C1 segment of cervical spinal cord (tissue), 14 donors: ENCODE results near the gene TMEM185A.
"Not testable (repeated sequence)": the region's sequence is repeated elsewhere in the genome, so short reads cannot be mapped to it uniquely, and the experiment has no call there.

Experiments
- DNase-seq, 14 donors: peaks; one replicate each; lab custom pipeline; 2025; lab: John Stamatoyannopoulos, UW

Gene TMEM185A

GRCh38 chrX:149631234-149632165, at the start of gene TMEM185A:
TMEM185A (minus strand) TSS chrX:149631792; CDS start chrX:149631580, 212 bp downstream.
- DNase-seq: peak in 11 of 14 donors; percentile 12 to 56 (median 34)

- DNase-seq: no peak
Observed at GRCh38 chrX:149681182-149681581, 49.6 kb upstream of the TMEM185A start.

- DNase-seq: not testable (repeated sequence)
Observed at GRCh38 chrX:149679164-149679678, 47.6 kb upstream of the TMEM185A start.

- DNase-seq: not testable (repeated sequence)
Observed at GRCh38 chrX:149675554-149675953, 44.0 kb upstream of the TMEM185A start.

- DNase-seq: not testable (repeated sequence)
Observed at GRCh38 chrX:149675088-149675487, 43.5 kb upstream of the TMEM185A start.

GRCh38 chrX:149660613-149661012, 29.0 kb upstream of the TMEM185A start:
- not testable (repeated sequence) for DNase-seq

GRCh38 chrX:149656260-149656884, 24.8 kb upstream of the TMEM185A start:
- DNase-seq: not testable (repeated sequence)

- no peak for DNase-seq
Observed at GRCh38 chrX:149652232-149652981, 20.8 kb upstream of the TMEM185A start.

- DNase-seq: no peak
Observed at GRCh38 chrX:149650162-149650561, 18.6 kb upstream of the TMEM185A start.

- no peak for DNase-seq
Observed at GRCh38 chrX:149648932-149649331, 17.3 kb upstream of the TMEM185A start.

- DNase-seq: no peak
Observed at GRCh38 chrX:149647505-149647904, 15.9 kb upstream of the TMEM185A start.

- DNase-seq: no peak
Observed at GRCh38 chrX:149643496-149643895, 11.9 kb upstream of the TMEM185A start.

- DNase-seq: no peak
Observed at GRCh38 chrX:149641835-149642234, 10.2 kb upstream of the TMEM185A start.

GRCh38 chrX:149641432-149641831, 9.8 kb upstream of the TMEM185A start:
- DNase-seq: no peak

GRCh38 chrX:149639568-149639967, 8.0 kb upstream of the TMEM185A start:
- no peak for DNase-seq

GRCh38 chrX:149638860-149639259, 7.3 kb upstream of the TMEM185A start:
- DNase-seq: no peak

GRCh38 chrX:149633511-149633910, 1.9 kb upstream of the TMEM185A start:
- DNase-seq: no peak

- DNase-seq: peak in 3 of 14 donors; percentile 1 to 13 (median 6)
Observed at GRCh38 chrX:149630681-149631233, 835 bp downstream of the TMEM185A start.

- no peak for DNase-seq
Observed at GRCh38 chrX:149629730-149630387, 1.7 kb downstream of the TMEM185A start.

GRCh38 chrX:149628768-149629167, 2.8 kb downstream of the TMEM185A start:
- no peak for DNase-seq

- DNase-seq: no peak
Observed at GRCh38 chrX:149628280-149628679, 3.3 kb downstream of the TMEM185A start.
